Stimulated activated CD4-positive, alpha-beta T cell treated with anti-CD3 and anti-CD28 coated beads, Interleukin-1b, Interleukin-23, amount 100 ng/mL, for 24 hours (primary cell): ENCODE measurements around the gene NCAPD3.

ENCODE experiments used
- DNase-seq, 4 experiments: peaks; one replicate each; pipeline ENCODE4 v3.0.0-alpha.2; 2020; ENCODE audit warnings: low read depth in 4 of 4, low spot score in 1 of 4

NCAPD3 gene

DNA sequence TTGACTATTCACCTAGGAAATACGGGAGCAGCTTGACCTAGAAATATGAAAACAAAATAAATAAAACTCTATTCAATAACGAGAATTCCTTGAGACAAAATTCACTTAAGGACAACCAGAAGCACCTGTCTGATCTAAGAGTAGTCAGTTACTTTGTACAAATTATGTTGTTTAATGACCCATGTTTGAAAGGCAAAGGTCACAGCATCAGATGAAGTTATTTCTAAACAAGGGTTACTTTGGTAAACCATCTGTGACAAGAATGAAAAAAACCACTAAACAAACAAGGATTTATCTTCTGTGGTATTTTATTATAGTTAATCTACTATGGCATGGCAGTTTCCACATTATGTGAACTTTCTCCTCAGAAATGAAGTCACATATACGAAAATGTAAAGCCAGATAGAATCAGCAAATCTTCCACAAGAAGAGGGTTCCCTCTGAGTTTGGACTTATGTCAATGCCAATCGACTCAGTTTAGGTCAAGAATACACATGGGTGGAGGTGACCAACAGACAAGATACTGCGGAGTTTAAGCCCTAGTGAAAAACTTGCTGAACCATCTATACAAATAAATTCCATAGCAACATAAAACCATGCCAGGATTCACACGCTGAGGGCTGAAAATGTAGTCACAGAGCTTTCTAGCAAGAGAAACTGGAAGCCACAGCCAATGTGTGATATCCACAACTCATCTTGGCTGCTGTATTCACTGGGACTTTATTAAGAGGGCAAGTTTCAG, 53.4 kb downstream of the NCAPD3 start:
- DNase-seq: no peak

DNA sequence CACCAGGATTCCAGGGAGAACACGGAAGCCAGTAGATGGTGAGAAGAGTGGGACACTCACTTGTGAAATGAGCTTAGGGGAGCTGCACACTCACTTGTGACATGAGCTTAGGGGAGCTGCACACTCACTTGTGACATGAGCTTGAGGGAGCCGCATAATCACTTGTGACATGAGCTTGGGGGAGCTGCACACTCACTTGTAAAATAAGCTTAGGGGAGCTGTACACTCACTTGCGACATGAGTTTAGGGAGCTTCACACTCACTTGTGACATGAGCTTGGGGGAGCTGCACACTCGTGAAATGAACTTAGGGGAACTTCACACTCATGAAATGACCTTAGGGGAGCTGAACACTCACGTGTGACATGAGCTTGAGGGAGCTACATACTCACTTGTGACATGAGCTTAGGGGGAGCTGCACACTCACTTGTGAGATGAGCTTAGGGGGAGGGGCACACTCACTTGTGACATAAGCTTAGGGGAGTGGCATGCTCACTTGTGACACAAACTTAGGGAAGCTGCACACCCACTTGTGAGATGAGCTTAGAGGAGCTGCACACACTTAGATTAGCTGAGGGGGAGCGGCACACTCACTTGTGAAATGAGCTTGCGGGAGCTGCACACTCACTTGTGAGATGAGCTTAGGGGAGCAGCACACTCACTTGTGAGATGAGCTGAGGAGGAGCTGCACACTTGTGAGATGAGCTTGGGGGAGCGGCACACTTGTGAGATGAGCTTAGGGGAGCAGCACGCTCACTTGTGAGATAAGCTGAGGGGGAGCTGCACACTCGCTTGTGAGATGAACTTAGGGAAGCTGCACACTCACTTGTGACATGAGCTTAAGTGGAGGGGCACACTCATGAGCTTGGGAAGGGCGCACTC, 59.0 kb downstream of the NCAPD3 start:
- DNase-seq: no peak

GRCh38 chr11:134159652-134160051, 64.1 kb downstream of the NCAPD3 start:
- DNase-seq: no peak

DNA sequence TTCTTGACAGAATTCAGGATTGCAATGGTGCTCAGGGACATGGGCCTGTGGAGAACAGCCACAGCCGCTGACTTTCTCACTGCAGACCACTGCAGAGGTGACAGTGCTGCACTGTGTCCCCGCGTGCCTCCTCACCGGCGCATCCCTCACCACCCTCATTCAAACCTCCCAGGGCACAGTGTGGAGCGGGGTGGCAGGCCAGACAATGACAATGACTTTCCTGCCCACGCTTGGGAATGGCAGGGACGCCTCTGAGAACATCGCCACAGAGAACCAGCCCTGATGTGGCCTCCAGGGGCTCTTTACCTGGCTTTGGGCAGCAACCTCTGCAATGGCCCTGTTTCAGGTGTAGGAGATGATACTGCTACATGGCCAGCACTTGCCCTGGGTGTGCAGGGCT, 65.7 kb downstream of the NCAPD3 start:
- no peak for DNase-seq

DNA sequence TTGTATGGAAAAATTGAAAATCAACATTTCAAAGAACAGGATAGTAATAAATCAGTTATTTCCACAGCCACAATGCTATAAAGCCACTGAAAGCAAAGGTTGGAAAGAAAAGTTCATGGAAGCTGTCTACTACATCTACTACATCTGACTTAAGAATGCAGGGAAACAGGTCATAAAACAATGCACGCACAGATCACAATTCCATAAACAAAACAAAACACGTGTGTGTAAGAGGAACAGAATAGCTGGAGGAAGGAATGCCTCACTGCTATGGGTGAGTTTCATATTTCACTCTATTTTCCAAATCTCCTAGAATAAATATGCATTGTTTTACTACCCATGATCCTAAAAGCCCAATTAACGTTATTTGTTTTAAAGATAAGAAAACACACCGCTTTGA, 66.3 kb downstream of the NCAPD3 start:
- DNase-seq: no peak

GRCh38 chr11:134155946-134156865, 67.6 kb downstream of the NCAPD3 start:
- no peak for DNase-seq

GRCh38 chr11:134155456-134155855, 68.3 kb downstream of the NCAPD3 start:
- DNase-seq: no peak

GRCh38 chr11:134154441-134154840, 69.3 kb downstream of the NCAPD3 start:
- DNase-seq: no peak

DNA sequence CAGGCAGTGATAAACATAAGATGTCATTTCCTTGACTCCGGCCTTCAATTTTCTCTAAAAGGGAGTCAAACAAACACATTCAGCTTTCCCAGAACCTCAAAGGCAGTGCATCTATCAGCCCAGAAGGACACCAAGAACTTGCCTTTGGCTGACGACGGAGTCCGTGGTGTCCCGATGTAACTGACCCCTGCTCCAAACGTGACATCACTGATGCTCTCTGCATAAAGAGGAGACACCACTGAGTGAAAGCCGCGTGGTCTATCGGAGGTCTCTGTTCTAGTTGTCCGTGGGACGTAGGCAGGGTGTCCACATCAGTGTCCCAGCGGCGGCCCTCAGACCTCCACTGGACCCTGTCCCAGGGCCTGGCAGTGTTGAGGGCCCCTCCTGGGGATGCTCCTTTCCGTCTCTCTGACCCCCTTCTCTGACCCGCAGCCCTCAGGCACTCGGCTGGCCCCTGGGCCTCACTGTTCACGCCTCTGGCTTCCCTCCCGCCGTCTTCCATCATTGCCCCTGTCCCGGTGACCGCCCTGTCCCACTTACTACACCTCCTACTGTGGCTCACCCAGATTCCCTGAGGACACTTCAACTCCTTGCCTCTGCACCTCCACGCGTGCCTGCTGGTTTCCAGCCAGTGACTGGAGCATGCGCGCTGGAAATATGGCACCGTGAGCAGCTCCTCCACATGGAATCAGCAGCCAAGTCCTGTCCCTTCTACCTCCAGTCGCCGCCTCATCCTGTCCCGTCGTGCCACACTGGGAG, 70.4 kb downstream of the NCAPD3 start:
- no peak for DNase-seq

- DNase-seq: no peak
Observed at GRCh38 chr11:134152696-134153095, 71.1 kb downstream of the NCAPD3 start.

- no peak for DNase-seq
Observed at GRCh38 chr11:134151083-134151747, 72.6 kb downstream of the NCAPD3 start.

GRCh38 chr11:134150195-134150903, 73.4 kb downstream of the NCAPD3 start:
- DNase-seq: no peak

DNA sequence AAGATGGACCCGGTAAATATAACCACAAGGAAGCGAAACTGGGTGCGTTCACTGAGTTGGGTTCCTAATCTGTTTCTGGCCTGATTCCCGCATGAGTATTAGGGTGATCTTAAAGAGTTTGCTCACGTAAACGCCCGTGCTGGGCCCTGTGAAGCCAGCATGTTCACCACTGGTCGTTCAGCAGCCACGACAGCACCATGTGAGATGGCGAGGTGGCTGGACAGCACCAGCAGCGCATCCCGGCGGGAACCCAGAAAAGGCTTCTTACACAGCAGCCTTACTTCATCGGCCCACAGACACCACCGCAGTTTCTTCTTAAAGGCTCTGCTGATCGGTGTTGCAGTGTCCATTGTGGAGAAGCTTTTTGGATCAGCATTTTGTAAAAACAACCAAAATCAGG, 74.4 kb downstream of the NCAPD3 start:
- DNase-seq: no peak

GRCh38 chr11:134146598-134146997, 77.2 kb downstream of the NCAPD3 start:
- DNase-seq: no peak

DNA sequence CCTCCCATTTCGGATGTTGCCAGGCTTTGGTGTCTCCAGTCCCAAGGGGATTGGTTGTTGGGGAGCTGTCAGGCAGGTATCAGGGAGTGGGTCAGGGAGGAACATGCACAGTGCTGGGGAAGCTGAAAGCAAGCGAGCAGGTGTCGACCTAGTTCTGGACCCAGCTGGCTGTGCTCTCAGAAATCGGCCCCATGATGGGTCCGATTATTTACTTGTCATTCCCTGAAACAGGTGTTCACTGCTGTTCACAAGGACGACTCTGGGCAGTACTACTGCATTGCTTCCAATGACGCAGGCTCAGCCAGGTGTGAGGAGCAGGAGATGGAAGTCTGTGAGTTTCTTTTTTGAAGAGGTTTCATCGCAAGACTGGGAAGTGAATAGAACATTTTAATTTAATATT, 78.1 kb downstream of the NCAPD3 start:
- no peak for DNase-seq

DNA sequence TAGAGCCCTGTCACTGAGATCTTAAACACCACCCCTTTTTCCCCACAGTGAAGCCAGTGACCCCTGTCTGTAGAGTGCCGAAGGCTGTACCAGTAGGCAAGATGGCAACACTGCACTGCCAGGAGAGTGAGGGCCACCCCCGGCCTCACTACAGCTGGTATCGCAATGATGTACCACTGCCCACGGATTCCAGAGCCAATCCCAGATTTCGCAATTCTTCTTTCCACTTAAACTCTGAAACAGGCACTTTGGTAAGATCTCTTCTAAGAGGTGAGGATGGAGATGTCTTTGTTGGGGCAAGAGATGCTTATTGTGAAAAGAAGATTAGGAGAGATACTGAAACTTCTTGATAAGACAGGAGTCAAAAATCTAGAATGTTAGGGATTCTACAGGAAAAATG, 79.0 kb downstream of the NCAPD3 start:
- DNase-seq: no peak

- DNase-seq: no peak
Observed at GRCh38 chr11:134143801-134144200, 80.0 kb downstream of the NCAPD3 start.

- no peak for DNase-seq
Observed at GRCh38 chr11:134142536-134142935, 81.2 kb downstream of the NCAPD3 start.

- DNase-seq: no peak
Observed at GRCh38 chr11:134140961-134141490, 82.7 kb downstream of the NCAPD3 start.
